Measurements from ENCODE around the gene BCAS1.

The BCAS1 gene

GRCh38 chr20:53947501-53948195 lies 122.7 kb downstream of the BCAS1 start:
- no peak for DNase-seq (ENCODE audit: low read depth in 1 of 2, low spot score in 1 of 2)

GRCh38 chr20:53946106-53946505 lies 124.3 kb downstream of the BCAS1 start:
- no peak for DNase-seq (ENCODE audit: low read depth in 1 of 2, low spot score in 1 of 2)

GRCh38 chr20:53945478-53945877 lies 124.9 kb downstream of the BCAS1 start:
- DNase-seq (ENCODE audit: low read depth in 1 of 2, low spot score in 1 of 2), result no peak

- no peak for DNase-seq (ENCODE audit: low read depth in 1 of 2, low spot score in 1 of 2)
These were observed 125.6 kb downstream of the BCAS1 start for GRCh38 chr20:53944796-53945195.

GRCh38 chr20:53943522-53944291 lies 126.7 kb downstream of the BCAS1 start:
- peak in 1 of 2 donors; percentile 13 for DNase-seq (ENCODE audit: low read depth in 1 of 2, low spot score in 1 of 2)

- DNase-seq (ENCODE audit: low read depth in 1 of 2, low spot score in 1 of 2), result no peak
These were observed 127.4 kb downstream of the BCAS1 start for GRCh38 chr20:53942973-53943372.

- DNase-seq (ENCODE audit: low read depth in 1 of 2, low spot score in 1 of 2), result no peak
These were observed 128.0 kb downstream of the BCAS1 start for GRCh38 chr20:53942472-53942816.

- no peak for DNase-seq (ENCODE audit: low read depth in 1 of 2, low spot score in 1 of 2)
These were observed 128.5 kb downstream of the BCAS1 start for GRCh38 chr20:53941680-53942471.

- no peak for DNase-seq (ENCODE audit: low read depth in 1 of 2, low spot score in 1 of 2)
These were observed 129.4 kb downstream of the BCAS1 start for GRCh38 chr20:53940907-53941545.

GRCh38 chr20:53940360-53940702 lies 130.1 kb downstream of the BCAS1 start:
- no peak for DNase-seq (ENCODE audit: low read depth in 1 of 2, low spot score in 1 of 2)

GRCh38 chr20:53939572-53940359 lies 130.6 kb downstream of the BCAS1 start:
- DNase-seq (ENCODE audit: low read depth in 1 of 2, low spot score in 1 of 2), result peak in 1 of 2 donors; percentile 63

- DNase-seq (ENCODE audit: low read depth in 1 of 2, low spot score in 1 of 2), result no peak
These were observed 131.2 kb downstream of the BCAS1 start for GRCh38 chr20:53939190-53939571.

GRCh38 chr20:53938739-53939138 lies 131.7 kb downstream of the BCAS1 start:
- no peak for DNase-seq (ENCODE audit: low read depth in 1 of 2, low spot score in 1 of 2)

GRCh38 chr20:53937929-53938367 lies 132.4 kb downstream of the BCAS1 start:
- no peak for DNase-seq (ENCODE audit: low read depth in 1 of 2, low spot score in 1 of 2)

GRCh38 chr20:53937339-53937741 lies 133.1 kb downstream of the BCAS1 start:
- DNase-seq (ENCODE audit: low read depth in 1 of 2, low spot score in 1 of 2), result no peak

- no peak for DNase-seq (ENCODE audit: low read depth in 1 of 2, low spot score in 1 of 2)
These were observed 134.9 kb downstream of the BCAS1 start for GRCh38 chr20:53935344-53936084.

- DNase-seq (ENCODE audit: low read depth in 1 of 2, low spot score in 1 of 2), result no peak
These were observed 135.7 kb downstream of the BCAS1 start for GRCh38 chr20:53934421-53935343.

GRCh38 chr20:53933232-53933846 lies 137.1 kb downstream of the BCAS1 start:
- no peak for DNase-seq (ENCODE audit: low read depth in 1 of 2, low spot score in 1 of 2)
